ENCODE data around the gene ADAMTS8. TPM values are rescaled to one million over a fixed set of nuclear protein-coding genes. Genes with fewer than 3 reads are reported as not detected.

The ADAMTS8 gene
- total RNA-seq, 2 donors from 2014 or later = 2.5 to 7.8 TPM

DNA sequence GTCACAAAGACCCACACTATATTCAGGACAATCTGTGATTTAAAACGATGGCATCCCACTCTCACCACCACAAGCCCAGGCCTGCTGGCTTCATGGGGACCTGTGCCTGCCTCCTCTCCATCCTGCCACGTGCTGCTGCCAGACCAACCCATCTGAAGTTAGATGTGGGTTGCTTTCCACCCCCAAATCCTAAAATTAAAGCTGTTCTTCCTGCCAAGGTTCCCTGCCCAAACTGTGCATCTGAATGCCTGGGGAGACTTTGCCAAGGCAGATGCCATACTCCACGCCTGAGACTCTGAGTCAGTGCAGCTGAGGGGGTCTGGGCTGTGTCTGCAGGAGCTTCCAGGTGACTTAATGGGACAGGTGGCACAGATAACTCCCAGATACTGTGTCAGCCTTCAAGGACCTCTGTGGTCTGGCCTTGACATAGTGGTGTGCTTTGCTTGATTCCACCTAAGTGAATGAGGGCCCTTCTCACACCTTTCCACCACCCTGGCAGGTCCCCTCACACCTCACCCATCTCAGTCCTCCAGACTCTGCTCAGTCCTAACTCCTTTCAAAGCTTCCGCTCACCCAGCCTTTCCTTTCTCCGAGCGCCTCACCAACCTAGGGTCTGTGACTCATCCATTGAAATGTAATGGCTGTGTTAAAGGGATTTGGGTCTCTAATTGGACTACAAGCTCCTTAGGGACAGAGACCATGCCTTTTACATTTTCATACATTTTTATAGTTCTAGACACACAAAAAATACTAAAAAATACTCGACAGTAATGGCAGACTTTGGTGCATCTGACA, 18.6 kb downstream of the ADAMTS8 start:
- H3K27ac ChIP-seq = no peak overlapping the region
- no peaks in the 10 kb centered on the region for H3K36me3 ChIP-seq
- H3K27me3 ChIP-seq = no peaks in the 10 kb centered on the region
- no peak for DNase-seq (ENCODE audit: low spot score)
- H3K4me1 ChIP-seq = peaks cover 0 to 34% of the 10 kb centered on the region in 2 donors
- no peak overlapping the region for H3K4me3 ChIP-seq
- TF ChIP-seq, protein P1, sequence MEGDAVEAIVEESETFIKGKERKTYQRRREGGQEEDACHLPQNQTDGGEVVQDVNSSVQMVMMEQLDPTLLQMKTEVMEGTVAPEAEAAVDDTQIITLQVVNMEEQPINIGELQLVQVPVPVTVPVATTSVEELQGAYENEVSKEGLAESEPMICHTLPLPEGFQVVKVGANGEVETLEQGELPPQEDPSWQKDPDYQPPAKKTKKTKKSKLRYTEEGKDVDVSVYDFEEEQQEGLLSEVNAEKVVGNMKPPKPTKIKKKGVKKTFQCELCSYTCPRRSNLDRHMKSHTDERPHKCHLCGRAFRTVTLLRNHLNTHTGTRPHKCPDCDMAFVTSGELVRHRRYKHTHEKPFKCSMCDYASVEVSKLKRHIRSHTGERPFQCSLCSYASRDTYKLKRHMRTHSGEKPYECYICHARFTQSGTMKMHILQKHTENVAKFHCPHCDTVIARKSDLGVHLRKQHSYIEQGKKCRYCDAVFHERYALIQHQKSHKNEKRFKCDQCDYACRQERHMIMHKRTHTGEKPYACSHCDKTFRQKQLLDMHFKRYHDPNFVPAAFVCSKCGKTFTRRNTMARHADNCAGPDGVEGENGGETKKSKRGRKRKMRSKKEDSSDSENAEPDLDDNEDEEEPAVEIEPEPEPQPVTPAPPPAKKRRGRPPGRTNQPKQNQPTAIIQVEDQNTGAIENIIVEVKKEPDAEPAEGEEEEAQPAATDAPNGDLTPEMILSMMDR (IDR thresholded peaks at IDR 0.05) = no peak
- no peaks in the 10 kb centered on the region for H3K9me3 ChIP-seq

DNA sequence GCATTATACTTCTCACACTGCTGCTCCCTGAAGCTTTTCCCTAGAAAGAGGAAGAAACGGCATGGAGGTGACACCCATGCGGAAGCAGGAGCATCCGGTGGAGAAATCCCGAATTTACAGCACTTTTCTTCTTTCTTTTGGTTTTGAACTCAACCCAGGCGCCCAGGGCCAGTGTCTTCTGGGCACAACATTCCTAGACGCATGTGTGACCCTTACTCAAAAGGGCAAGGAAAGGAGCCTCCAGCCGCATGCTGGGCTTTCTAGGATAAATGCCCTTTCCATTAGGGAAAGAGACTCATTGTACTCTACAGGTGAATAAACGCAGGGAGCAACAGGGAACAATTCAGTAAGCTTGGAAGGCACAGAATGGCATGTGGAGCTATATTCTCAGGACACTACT, 19.5 kb downstream of the ADAMTS8 start:
- Histone ChIP-seq H3K27ac (peak overlapping the region; percentile 71 to 72), H3K36me3 (no peaks in the 10 kb centered on the region), H3K4me1 (peaks cover 0 to 38% of the 10 kb centered on the region in 2 donors), H3K9me3 (no peaks in the 10 kb centered on the region), H3K27me3 (no peaks in the 10 kb centered on the region), H3K4me3 (no peak overlapping the region)
- no peak for DNase-seq (ENCODE audit: low spot score)
- TF ChIP-seq, protein P1 (IDR thresholded peaks at IDR 0.05) = no peak

DNA sequence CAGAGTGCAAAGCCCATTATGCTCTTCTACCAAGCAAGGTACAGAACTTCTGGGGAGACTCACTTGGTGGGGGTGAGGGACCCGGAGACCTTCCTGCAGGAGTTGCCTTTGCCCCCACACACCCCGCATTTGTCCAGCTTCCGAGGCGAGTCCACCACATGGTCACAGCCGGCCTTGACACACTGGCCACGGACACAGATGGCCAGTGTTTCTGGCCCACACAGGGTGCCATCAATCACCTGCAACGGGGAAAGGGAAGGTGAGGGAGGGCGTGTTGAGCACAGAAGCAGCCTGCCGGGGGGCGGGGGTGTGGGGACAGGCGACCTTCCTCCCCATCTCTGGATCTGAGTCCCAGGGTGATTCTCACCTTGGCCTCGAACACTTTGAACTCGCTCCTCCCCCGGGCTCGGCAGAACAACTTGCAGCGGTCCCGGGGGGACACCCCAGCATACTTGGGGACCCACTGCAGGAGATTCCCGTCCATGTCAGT, 20.0 kb downstream of the ADAMTS8 start:
- Histone ChIP-seq H3K9me3 (no peaks in the 10 kb centered on the region), H3K4me3 (no peak overlapping the region), H3K27me3 (no peaks in the 10 kb centered on the region), H3K36me3 (no peaks in the 10 kb centered on the region), H3K4me1 (peaks cover 0 to 42% of the 10 kb centered on the region in 2 donors), H3K27ac (peak overlapping the region; percentile 71 to 72)
- TF ChIP-seq, protein P1 (IDR thresholded peaks at IDR 0.05) = no peak
- DNase-seq (ENCODE audit: low spot score) = no peak

DNA sequence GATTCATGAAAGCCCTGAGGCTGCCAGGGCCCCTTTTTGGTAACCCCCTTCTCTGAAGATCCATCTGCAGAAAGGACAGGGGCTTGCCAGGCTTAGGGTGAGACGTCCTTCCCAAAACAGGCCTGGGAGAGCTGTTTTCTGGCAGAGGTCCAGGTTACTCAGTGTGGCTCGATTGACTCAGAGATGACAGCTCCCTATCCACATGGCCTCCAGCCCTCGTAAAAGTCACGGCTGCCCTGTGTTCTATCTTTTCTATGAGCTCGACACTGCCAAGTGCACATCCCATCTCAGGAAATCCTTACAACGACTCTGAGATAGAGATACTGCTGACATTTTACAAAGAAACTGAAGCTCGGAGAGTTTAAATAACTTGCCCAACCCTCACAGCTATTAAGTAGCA, 20.4 kb downstream of the ADAMTS8 start:
- peak; percentile 84 for DNase-seq (ENCODE audit: low spot score)
- no peaks in the 10 kb centered on the region for H3K36me3 ChIP-seq
- H3K27ac ChIP-seq = peak overlapping the region; percentile 71 to 72
- H3K4me3 ChIP-seq = no peak overlapping the region
- TF ChIP-seq, protein P1 (IDR thresholded peaks at IDR 0.05) = no peak
- no peaks in the 10 kb centered on the region for H3K27me3 ChIP-seq
- H3K4me1 ChIP-seq = peaks cover 0 to 47% of the 10 kb centered on the region in 2 donors
- H3K9me3 ChIP-seq = no peaks in the 10 kb centered on the region

DNA sequence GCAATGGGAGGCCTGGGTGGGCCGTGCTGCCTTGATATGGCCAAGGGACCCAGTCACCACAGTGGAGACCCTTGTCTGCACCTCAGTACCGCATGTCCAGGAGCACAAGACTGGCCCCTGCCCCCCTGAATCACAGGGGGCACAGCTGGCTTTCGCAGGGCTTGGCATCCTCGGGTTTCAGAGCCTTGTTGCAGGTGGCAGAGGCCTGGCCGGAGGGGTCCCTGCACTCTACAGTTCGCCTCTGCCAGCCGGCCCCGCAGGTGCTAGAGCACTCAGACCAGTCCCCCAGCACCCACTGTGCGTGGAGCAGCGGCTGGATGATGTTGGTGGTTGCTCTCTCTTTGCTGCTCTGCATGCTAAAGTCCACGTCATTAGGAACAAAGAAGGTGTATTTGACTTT, 23.0 kb downstream of the ADAMTS8 start:
- Histone ChIP-seq H3K4me3 (no peak overlapping the region), H3K4me1 (peaks cover 0 to 60% of the 10 kb centered on the region in 2 donors), H3K27me3 (no peaks in the 10 kb centered on the region), H3K9me3 (no peaks in the 10 kb centered on the region), H3K27ac (no peak overlapping the region), H3K36me3 (no peaks in the 10 kb centered on the region)
- no peak for DNase-seq (ENCODE audit: low spot score)
- TF ChIP-seq, protein P1 (IDR thresholded peaks at IDR 0.05) = no peak

Measured in right atrium auricular region (tissue), 2 donors.